ENCODE data around the gene HIP1.

- no peak for TF ChIP-seq EP300 (IDR thresholded peaks at IDR 0.05)
- no peak for TF ChIP-seq CTCF (IDR thresholded peaks at IDR 0.05)
Measured at GRCh38 chr7:75658802-75659201, 79.9 kb downstream of the HIP1 start.

Measured in esophagus muscularis mucosa (tissue), 3 donors.